OCI-LY3 (cell line): ENCODE measurements around the gene SURF6.

Experiments used
- EZH2phosphoT487 ChIP-seq: fragments of 200-600 bp; shearing (Covaris generic); IDR thresholded peaks from 2 replicates; pipeline ENCODE4 v1.6.1; 2018; ENCODE audit warnings: antibody characterized with exemption, mixed run types, low read depth
- TF ChIP-seq, protein P1 (sequence below): fragments of 200-600, 300-600 bp; sonication (generic); IDR thresholded peaks from 2 replicates; pipeline ENCODE4 v1.5.1; 2014; ENCODE audit warnings: antibody characterized with exemption, low read length, low read depth

DNA sequence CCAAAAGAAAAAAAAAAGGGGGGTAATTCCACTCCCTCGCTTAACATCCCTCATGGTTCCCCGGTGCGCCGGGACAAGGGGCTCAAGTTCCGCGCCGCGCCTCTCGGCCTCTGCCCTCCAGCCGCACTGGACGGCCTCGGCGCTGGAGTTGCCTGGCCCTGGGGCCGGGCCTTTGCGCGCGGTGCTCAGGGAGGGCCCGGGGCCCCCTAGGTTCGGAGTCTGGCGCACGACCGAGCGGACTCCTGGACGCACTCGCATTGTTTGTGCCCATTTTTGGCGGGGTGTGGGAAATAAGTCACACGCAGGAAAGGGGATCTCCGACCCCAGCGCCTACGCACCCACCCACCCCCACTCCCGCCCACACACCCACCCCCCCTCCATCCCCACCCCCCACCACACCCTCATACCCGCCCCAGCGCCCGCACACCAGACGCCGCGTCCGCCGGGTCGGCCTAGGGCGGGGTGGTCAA lies 11.6 kb upstream of the SURF6 start:
- no peak for TF ChIP-seq EZH2phosphoT487
- TF ChIP-seq, protein P1, sequence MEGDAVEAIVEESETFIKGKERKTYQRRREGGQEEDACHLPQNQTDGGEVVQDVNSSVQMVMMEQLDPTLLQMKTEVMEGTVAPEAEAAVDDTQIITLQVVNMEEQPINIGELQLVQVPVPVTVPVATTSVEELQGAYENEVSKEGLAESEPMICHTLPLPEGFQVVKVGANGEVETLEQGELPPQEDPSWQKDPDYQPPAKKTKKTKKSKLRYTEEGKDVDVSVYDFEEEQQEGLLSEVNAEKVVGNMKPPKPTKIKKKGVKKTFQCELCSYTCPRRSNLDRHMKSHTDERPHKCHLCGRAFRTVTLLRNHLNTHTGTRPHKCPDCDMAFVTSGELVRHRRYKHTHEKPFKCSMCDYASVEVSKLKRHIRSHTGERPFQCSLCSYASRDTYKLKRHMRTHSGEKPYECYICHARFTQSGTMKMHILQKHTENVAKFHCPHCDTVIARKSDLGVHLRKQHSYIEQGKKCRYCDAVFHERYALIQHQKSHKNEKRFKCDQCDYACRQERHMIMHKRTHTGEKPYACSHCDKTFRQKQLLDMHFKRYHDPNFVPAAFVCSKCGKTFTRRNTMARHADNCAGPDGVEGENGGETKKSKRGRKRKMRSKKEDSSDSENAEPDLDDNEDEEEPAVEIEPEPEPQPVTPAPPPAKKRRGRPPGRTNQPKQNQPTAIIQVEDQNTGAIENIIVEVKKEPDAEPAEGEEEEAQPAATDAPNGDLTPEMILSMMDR = no peak
